Left ventricle myocardium superior (tissue), 1 donor: ENCODE results near the gene TOR2A. TPM values are rescaled to one million over a fixed set of nuclear protein-coding genes. Genes with fewer than 3 reads are reported as not detected.

ENCODE experiments used
- ATAC-seq: fragments of 200-7000 bp; cut with Tn5 transposase; one replicate; pipeline ENCODE4 v1.9.1; 2020; ENCODE audit warnings: mild to moderate bottlenecking, moderate library complexity
- DNase-seq: peaks from one replicate; pipeline ENCODE4 v3.0.0-alpha.2; 2020
- intact Hi-C: fragments of 100-400 bp; cut with micrococcal nuclease; formaldehyde crosslinking; loops from one replicate; pipeline ENCODE4 v1.11.0; 2022
- total RNA-seq: library from RNA; stranded (reverse); fragmentation: NEBNext Ultra II Directional; extraction: Animal tissue kit (Norgen Biotek cat#: 25700); gene quantifications from one replicate; pipeline ENCODE4 v1.2.1, GENCODE V29; 2021
- donor health status: DM: no; HTN: yes; CAD: no; lungs with severe emphysema.

The TOR2A gene
- total RNA-seq, 1 donor from 2014 or later: 3.6 TPM

GRCh38 chr9:127689329-127690000 is 45.6 kb downstream of the TOR2A start:
- no peak for DNase-seq
- ATAC-seq: no peak
- intact Hi-C loops: no loop called here

- no peak for DNase-seq
- ATAC-seq: no peak
- intact Hi-C loops: no loop called here
Observed at GRCh38 chr9:127686461-127687393, 48.4 kb downstream of the TOR2A start.

GRCh38 chr9:127684576-127684975 is 50.5 kb downstream of the TOR2A start:
- intact Hi-C loops: no loop called here
- ATAC-seq: no peak
- no peak for DNase-seq

- ATAC-seq (no peak), DNase-seq (no peak)
- intact Hi-C loops: no loop called here
Observed at GRCh38 chr9:127683723-127684122, 51.4 kb downstream of the TOR2A start.

GRCh38 chr9:127682351-127683136 is 52.5 kb downstream of the TOR2A start:
- intact Hi-C loops: no loop called here
- ATAC-seq: peak; percentile 38
- no peak for DNase-seq

Other genes with a start within 250 kb of the TOR2A start
- 49.4 TPM for gene STXBP1, start 123.0 kb downstream of the TOR2A start, total RNA-seq
- not detected for gene CFAP157, start 28.3 kb downstream of the TOR2A start, total RNA-seq
- gene PTRH1, start 19.6 kb downstream of the TOR2A start, total RNA-seq: 13.4 TPM
- gene TTC16, start 19.2 kb downstream of the TOR2A start, total RNA-seq: 0.15 TPM
- gene SH2D3C, start 43.4 kb upstream of the TOR2A start, total RNA-seq: 18.3 TPM
- gene CDK9, start 50.7 kb upstream of the TOR2A start, total RNA-seq: 48.4 TPM
- 31.9 TPM for gene FPGS, start 67.6 kb upstream of the TOR2A start, total RNA-seq
- 134 TPM for gene ENG, start 119.4 kb upstream of the TOR2A start, total RNA-seq
- gene AK1, start 142.4 kb upstream of the TOR2A start, total RNA-seq: 853 TPM
- 50.5 TPM for gene ST6GALNAC6, start 164.3 kb upstream of the TOR2A start, total RNA-seq
- gene ST6GALNAC4, start 181.7 kb upstream of the TOR2A start, total RNA-seq: 28.5 TPM
- gene PIP5KL1, start 195.5 kb upstream of the TOR2A start, total RNA-seq: not detected
- gene DPM2, start 202.6 kb upstream of the TOR2A start, total RNA-seq: 11.1 TPM
- gene EEIG1, start 245.7 kb upstream of the TOR2A start, total RNA-seq: 21.6 TPM